NCI-H2081 treated with DMSO at 0.1 percent for 48 hours (cell line): ENCODE data around the gene PTCD2.

ENCODE experiments used
- DNase-seq: peaks from one replicate; lab custom pipeline; 2025; lab: John Stamatoyannopoulos, UW

The PTCD2 gene

GRCh38 chr5:72347801-72348308 lies 27.7 kb downstream of the PTCD2 start:
- DNase-seq, result no peak

GRCh38 chr5:72351376-72351775 lies 31.2 kb downstream of the PTCD2 start:
- no peak for DNase-seq

GRCh38 chr5:72352616-72353015 lies 32.4 kb downstream of the PTCD2 start:
- no peak for DNase-seq

GRCh38 chr5:72353046-72353445 lies 32.9 kb downstream of the PTCD2 start:
- no peak for DNase-seq

GRCh38 chr5:72355706-72356299 lies 35.6 kb downstream of the PTCD2 start:
- no peak for DNase-seq

GRCh38 chr5:72356361-72356760 lies 36.2 kb downstream of the PTCD2 start:
- no peak for DNase-seq

GRCh38 chr5:72358925-72359324 lies 38.8 kb downstream of the PTCD2 start:
- DNase-seq, result no peak

- no peak for DNase-seq
Measured at GRCh38 chr5:72359886-72360285, 39.7 kb downstream of the PTCD2 start.

- DNase-seq, result no peak
Measured at GRCh38 chr5:72363166-72363802, 43.1 kb downstream of the PTCD2 start.

GRCh38 chr5:72364171-72364570 lies 44.0 kb downstream of the PTCD2 start:
- DNase-seq, result no peak

GRCh38 chr5:72364951-72365350 lies 44.8 kb downstream of the PTCD2 start:
- DNase-seq, result no peak

GRCh38 chr5:72366324-72366976 lies 46.3 kb downstream of the PTCD2 start:
- DNase-seq, result peak; percentile 2

- DNase-seq, result no peak
Measured at GRCh38 chr5:72368271-72368670, 48.1 kb downstream of the PTCD2 start.

- DNase-seq, result no peak
Measured at GRCh38 chr5:72369301-72369700, 49.1 kb downstream of the PTCD2 start.

GRCh38 chr5:72369711-72370110 lies 49.5 kb downstream of the PTCD2 start:
- no peak for DNase-seq

- DNase-seq, result no peak
Measured at GRCh38 chr5:72372331-72372730, 52.2 kb downstream of the PTCD2 start.

GRCh38 chr5:72372923-72373322 lies 52.8 kb downstream of the PTCD2 start:
- no peak for DNase-seq

- no peak for DNase-seq
Measured at GRCh38 chr5:72374844-72375243, 54.7 kb downstream of the PTCD2 start.

- no peak for DNase-seq
Measured at GRCh38 chr5:72376381-72376780, 56.2 kb downstream of the PTCD2 start.

- DNase-seq, result no peak
Measured at GRCh38 chr5:72377910-72378638, 57.9 kb downstream of the PTCD2 start.

GRCh38 chr5:72378639-72379289 lies 58.6 kb downstream of the PTCD2 start:
- no peak for DNase-seq

GRCh38 chr5:72379936-72380335 lies 59.8 kb downstream of the PTCD2 start:
- no peak for DNase-seq
